HepG2 (cell line): ENCODE data around the gene GMFB. TPM values are rescaled to one million over a fixed set of nuclear protein-coding genes. Genes with fewer than 3 reads are reported as not detected.
A peak's percentile ranks its signal among the peaks of the same experiment; 100 is the strongest.

ENCODE experiments used
- ARNTL ChIP-seq: sonication (generic); formaldehyde crosslinking; IDR thresholded peaks from 2 replicates; pipeline ENCODE4 v1.4.0; 2020; ENCODE audit warnings: mild to moderate bottlenecking, missing genetic modification reagents
- HMGA1 ChIP-seq: sonication (generic); formaldehyde crosslinking; conservative IDR thresholded peaks from 2 replicates; pipeline ENCODE4 v1.4.0; 2020; ENCODE audit warnings: missing genetic modification reagents
- IRF9 ChIP-seq: sonication (generic); formaldehyde crosslinking; IDR thresholded peaks from 2 replicates; pipeline ENCODE4 v1.8.0; 2022; ENCODE audit warnings: missing genetic modification reagents, mild to moderate bottlenecking, borderline replicate concordance
- ISL2 ChIP-seq: sonication (generic); formaldehyde crosslinking; IDR thresholded peaks from 2 replicates; pipeline ENCODE4 v1.5.0; 2020; ENCODE audit warnings: missing genetic modification reagents
- JDP2 ChIP-seq: sonication (generic); formaldehyde crosslinking; IDR thresholded peaks from 2 replicates; pipeline ENCODE4 v1.8.1; 2022; ENCODE audit warnings: missing genetic modification reagents, borderline replicate concordance
- KDM1A ChIP-seq: IDR thresholded peaks from 2 replicates; pipeline ENCODE4 v1.6.1; 2016; ENCODE audit warnings: missing compliant biosample characterization
- MEIS1 ChIP-seq: sonication (generic); formaldehyde crosslinking; IDR thresholded peaks from 2 replicates; pipeline ENCODE4 v1.9.0; 2021; ENCODE audit warnings: mild to moderate bottlenecking, missing genetic modification reagents, moderate library complexity, borderline replicate concordance
- MLLT10 ChIP-seq: sonication (generic); formaldehyde crosslinking; IDR thresholded peaks from 2 replicates; pipeline ENCODE4 v1.4.0; 2020; ENCODE audit warnings: missing genetic modification reagents
- PATZ1 ChIP-seq: sonication (generic); formaldehyde crosslinking; IDR thresholded peaks from 2 replicates; pipeline ENCODE4 v1.4.0; 2020; ENCODE audit warnings: missing genetic modification reagents
- SETDB1 ChIP-seq: sonication (generic); formaldehyde crosslinking; IDR thresholded peaks from 2 replicates; pipeline ENCODE4 v1.5.1; 2020; ENCODE audit warnings: missing genetic modification reagents, mild to moderate bottlenecking, borderline replicate concordance
- SNAPC5 ChIP-seq: sonication (generic); formaldehyde crosslinking; IDR thresholded peaks from 2 replicates; pipeline ENCODE4 v1.8.1; 2023; ENCODE audit warnings: mild to moderate bottlenecking, missing genetic modification reagents, borderline replicate concordance
- ZC3H13 ChIP-seq: sonication (generic); formaldehyde crosslinking; IDR thresholded peaks from 2 replicates; pipeline ENCODE4 v1.8.1; 2023; ENCODE audit warnings: mild to moderate bottlenecking, missing genetic modification reagents, moderate library complexity
- ZFP36L1 ChIP-seq: sonication (generic); formaldehyde crosslinking; IDR thresholded peaks from 2 replicates; pipeline ENCODE4 v1.8.0; 2022; ENCODE audit warnings: mild to moderate bottlenecking, missing genetic modification reagents, moderate library complexity
- ZNF264 ChIP-seq: sonication (generic); formaldehyde crosslinking; IDR thresholded peaks from 2 replicates; pipeline ENCODE4 v1.4.0; 2020; ENCODE audit warnings: missing genetic modification reagents
- ZNF501 ChIP-seq: sonication (generic); formaldehyde crosslinking; IDR thresholded peaks from 2 replicates; pipeline ENCODE4 v1.5.1; 2020; ENCODE audit warnings: mild to moderate bottlenecking, moderate library complexity, missing genetic modification reagents
- ZNF580 ChIP-seq: IDR thresholded peaks from 2 replicates; pipeline ENCODE4 v1.6.1; 2016; ENCODE audit warnings: low read depth, borderline replicate concordance
- ZNF839 ChIP-seq: sonication (generic); formaldehyde crosslinking; IDR thresholded peaks from 2 replicates; pipeline ENCODE4 v1.4.0; 2020; ENCODE audit warnings: missing genetic modification reagents, mild to moderate bottlenecking, borderline replicate concordance
- ZSCAN9 ChIP-seq: IDR thresholded peaks from 2 replicates; pipeline ENCODE4 v1.6.1; 2016; ENCODE audit warnings: borderline replicate concordance
- polyA plus RNA-seq, 8 experiments: library from polyadenylated mRNA; depleted of rRNA in 3 of 8; stranded (reverse) in 7 of 8; unstranded in 1 of 8; fragments of >200 nt; fragmentation: Illumina TruSeq in 4 of 8; extraction: Trizol in 4 of 8; gene quantifications; 2 replicates each; pipeline versions ENCODE4 v1.2.1 to v1.2.3, GENCODE V29; 2011 to 2016; ENCODE audit warnings: low read depth in 4 of 8, missing spikeins in 1 of 8, mixed read lengths in 1 of 8; ENCODE audit not compliant: insufficient read depth in 1 of 8
- total RNA-seq, 5 experiments: library from RNA; depleted of rRNA; stranded (reverse); fragments of >200 nt; fragmentation: Illumina TruSeq; extraction: Trizol; gene quantifications; 2 replicates each; pipeline ENCODE4 v1.2.3, GENCODE V29; 2016; ENCODE audit warnings: low read depth in 1 of 5
- TF ChIP-seq, protein P1 (sequence below): sonication (generic); formaldehyde crosslinking; IDR thresholded peaks from 2 replicates; pipeline ENCODE4 v1.5.0; 2020; ENCODE audit warnings: mild to moderate bottlenecking, missing genetic modification reagents
- TF ChIP-seq, protein P2 (sequence below): sonication (generic); formaldehyde crosslinking; IDR thresholded peaks from 2 replicates; pipeline ENCODE4 v1.4.0; 2020; ENCODE audit warnings: missing genetic modification reagents, mild to moderate bottlenecking, borderline replicate concordance

The GMFB gene
- total and polyA plus RNA-seq, 2 of the 13 experiments (the other 11 are each of a cell fraction or from before 2014, with no cell fraction given) = 17.3 to 68.2 TPM

GRCh38 chr14:54509546-54510501 lies 21.0 kb upstream of the GMFB start, which contains the start of gene CGRRF1 (continued):
- peak; percentile 73; the same call in 1 of the 2 replicates for TF ChIP-seq ZNF264 (CRISPR knock-in tag)
- no peak for TF ChIP-seq ZC3H13 (CRISPR knock-in tag)
- TF ChIP-seq ZNF580 = no peak
- TF ChIP-seq, protein P1, sequence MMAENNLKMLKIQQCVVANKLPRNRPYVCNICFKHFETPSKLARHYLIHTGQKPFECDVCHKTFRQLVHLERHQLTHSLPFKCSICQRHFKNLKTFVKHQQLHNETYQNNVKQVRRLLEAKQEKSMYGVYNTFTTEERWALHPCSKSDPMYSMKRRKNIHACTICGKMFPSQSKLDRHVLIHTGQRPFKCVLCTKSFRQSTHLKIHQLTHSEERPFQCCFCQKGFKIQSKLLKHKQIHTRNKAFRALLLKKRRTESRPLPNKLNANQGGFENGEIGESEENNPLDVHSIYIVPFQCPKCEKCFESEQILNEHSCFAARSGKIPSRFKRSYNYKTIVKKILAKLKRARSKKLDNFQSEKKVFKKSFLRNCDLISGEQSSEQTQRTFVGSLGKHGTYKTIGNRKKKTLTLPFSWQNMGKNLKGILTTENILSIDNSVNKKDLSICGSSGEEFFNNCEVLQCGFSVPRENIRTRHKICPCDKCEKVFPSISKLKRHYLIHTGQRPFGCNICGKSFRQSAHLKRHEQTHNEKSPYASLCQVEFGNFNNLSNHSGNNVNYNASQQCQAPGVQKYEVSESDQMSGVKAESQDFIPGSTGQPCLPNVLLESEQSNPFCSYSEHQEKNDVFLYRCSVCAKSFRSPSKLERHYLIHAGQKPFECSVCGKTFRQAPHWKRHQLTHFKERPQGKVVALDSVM = peak; percentile 53; the same call in 1 of the 2 replicates
- no peak for TF ChIP-seq HMGA1 (CRISPR knock-in tag)
- no peak for TF ChIP-seq SNAPC5 (CRISPR knock-in tag)
- no peak for TF ChIP-seq MLLT10 (CRISPR knock-in tag)
- peak; percentile 72 for TF ChIP-seq ZSCAN9
- TF ChIP-seq ISL2 (CRISPR knock-in tag) = peak; percentile 83
- TF ChIP-seq ZNF501 (CRISPR knock-in tag) = peak; percentile 98
- 0 out of 2 replicates have a peak, but pooled peaks have one; percentile 44 for TF ChIP-seq ZNF839 (CRISPR knock-in tag)
- peak; percentile 28; the same call in 1 of the 2 replicates for TF ChIP-seq KDM1A (CRISPR knock-in tag)
- no peak for TF ChIP-seq SETDB1 (CRISPR knock-in tag)
- peak; percentile 99 for TF ChIP-seq PATZ1
- no peak for TF ChIP-seq JDP2 (CRISPR knock-in tag)
- peak; percentile 47; the same call in 1 of the 2 replicates for TF ChIP-seq IRF9
- TF ChIP-seq ZFP36L1 (CRISPR knock-in tag) = 0 out of 2 replicates have a peak, but pooled peaks have one; percentile 58
- peak; percentile 87 for TF ChIP-seq MEIS1 (CRISPR knock-in tag)
- TF ChIP-seq, protein P2, sequence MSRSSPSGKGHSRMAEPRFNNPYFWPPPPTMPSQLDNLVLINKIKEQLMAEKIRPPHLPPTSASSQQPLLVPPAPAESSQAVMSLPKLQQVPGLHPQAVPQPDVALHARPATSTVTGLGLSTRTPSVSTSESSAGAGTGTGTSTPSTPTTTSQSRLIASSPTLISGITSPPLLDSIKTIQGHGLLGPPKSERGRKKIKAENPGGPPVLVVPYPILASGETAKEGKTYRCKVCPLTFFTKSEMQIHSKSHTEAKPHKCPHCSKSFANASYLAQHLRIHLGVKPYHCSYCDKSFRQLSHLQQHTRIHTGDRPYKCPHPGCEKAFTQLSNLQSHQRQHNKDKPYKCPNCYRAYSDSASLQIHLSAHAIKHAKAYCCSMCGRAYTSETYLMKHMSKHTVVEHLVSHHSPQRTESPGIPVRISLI = peak; percentile 40; the same call in 1 of the 2 replicates
- TF ChIP-seq ARNTL = 0 out of 2 replicates have a peak, but pooled peaks have one; percentile 18
